Activated CD4-positive, alpha-beta T cell treated with anti-CD3 and anti-CD28 coated beads, Interleukin-10, Interleukin-2, amounts not matched to agents 100 ng/mL and 50 ng/mL, durations not matched to agents 16 hours and 8 hours (primary cell): ENCODE data around the gene ACSL6.

Experiments used
- DNase-seq: peaks from one replicate; pipeline ENCODE4 v3.0.0-alpha.2; 2020

The ACSL6 gene

DNA sequence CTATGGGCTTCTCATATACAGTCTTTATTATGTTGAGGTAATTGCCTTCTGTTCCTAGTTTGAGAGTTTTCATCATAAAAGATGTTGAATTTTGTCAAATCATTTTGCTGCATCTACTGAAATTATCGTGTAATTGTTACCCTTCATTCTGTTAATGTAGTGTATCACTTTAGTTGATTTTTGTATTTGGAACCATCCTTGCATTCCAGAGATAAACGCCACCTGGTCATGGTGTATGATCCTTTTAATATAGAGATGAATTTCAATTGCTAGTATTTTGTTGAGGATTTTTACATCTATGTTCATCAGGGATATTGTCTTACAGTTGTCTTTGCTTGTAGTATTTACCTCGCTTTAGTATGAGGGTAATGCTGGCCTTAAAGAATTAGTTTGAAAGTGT, 85.3 kb downstream of the ACSL6 start:
- no peak for DNase-seq

DNA sequence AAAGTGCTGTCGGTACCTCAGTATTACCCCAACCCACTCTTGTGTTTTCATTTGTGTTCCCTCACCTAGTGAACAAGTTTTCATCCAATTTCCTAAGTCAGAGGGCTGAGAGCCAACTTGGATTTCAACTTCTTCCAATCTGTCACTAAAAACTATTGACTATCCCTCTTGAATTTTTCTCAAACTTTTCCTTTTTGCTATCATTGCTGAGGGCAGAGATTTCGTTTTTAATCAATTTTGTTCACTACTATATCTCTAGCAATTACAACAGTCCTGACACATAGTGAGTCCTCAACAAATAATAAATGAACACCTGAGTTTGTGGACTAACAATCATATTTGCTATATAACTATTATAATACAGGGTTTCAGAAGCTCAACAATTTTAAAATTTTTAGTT, 95.0 kb downstream of the ACSL6 start:
- DNase-seq: no peak

DNA sequence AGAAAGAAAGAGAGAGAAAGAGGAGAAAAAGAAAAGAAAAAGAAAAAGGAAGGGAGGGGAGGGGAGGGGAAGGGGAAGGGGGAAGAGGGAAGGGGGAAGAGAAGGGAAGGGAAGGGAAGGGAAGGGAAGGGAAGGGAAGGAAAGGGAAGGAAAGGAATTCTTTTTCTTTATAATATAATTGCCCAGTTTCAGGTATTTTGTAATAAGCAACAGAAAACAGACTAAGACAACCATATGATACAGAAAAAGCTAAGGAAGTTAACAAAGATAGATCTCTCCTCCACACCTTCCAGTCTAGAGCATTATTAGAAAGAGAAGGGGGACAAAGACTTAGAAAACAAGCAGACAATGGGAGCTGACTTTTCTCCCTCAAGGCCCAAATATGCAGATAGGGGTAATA, 97.0 kb downstream of the ACSL6 start:
- no peak for DNase-seq

DNA sequence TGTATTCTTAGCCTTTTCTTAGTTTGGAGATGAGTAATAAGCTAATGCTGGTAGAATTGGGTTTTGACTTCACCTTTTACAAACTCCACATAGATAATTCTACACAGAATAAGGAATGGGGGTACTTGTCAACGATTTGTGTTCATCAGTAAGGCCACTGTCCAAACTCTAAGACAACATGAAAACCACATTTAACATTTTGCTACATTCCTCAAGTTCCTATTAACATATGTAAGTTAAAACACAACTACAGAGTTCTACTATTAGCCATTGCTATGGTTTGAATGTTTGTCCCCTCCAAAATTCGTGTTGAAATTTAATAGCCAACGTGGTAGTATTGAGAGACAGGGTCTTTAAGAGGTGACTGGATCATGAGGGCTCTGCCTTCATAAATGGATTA, 97.9 kb downstream of the ACSL6 start:
- no peak for DNase-seq

DNA sequence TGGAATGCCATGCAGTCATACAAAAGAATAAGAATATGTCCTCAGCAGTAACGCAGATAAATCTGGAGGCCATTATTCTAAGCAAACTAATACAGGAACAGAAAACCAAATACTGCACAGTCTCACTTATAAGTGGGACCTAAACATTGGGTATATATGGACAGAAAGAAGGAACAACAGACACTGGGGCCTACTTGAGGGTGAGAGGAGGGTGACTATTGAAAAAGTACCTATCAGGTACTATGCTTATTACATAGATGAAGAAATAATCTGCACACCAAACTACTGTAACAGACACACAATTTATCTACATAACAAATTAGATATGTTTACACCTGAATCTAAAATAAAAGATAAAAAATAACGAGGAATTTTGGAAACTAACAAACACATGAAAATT, 104.8 kb downstream of the ACSL6 start:
- DNase-seq: no peak

DNA sequence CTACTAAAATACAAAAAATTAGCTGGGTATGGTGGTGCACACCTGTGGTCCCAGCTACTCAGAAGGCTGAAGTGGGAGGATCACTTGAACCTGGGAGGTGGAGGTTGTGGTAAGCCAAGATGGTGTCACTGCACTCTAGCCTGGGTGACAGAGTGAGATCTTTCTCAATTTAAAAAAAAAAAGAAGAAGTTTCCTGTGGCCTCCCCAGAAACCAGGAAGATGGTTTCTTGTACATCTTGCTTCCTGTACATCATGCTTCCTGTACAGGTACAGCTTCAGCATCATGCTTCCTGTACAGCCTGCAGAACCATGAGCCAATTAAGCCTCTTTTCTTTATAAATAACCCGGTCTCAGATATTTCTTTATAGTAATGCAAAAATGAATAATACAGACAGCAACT, 109.2 kb downstream of the ACSL6 start:
- peak; percentile 15 for DNase-seq
